Measurements from ENCODE around the gene TMEM183A. TPM values are rescaled to one million over a fixed set of nuclear protein-coding genes. Genes with fewer than 3 reads are reported as not detected.
A peak's percentile ranks its signal among the peaks of the same experiment; 100 is the strongest.
"Not testable (repeated sequence)": the region's sequence is repeated elsewhere in the genome, so short reads cannot be mapped to it uniquely, and the experiment has no call there.

Gene TMEM183A
- total RNA-seq, 1 experiment from 2014 or later, result 64.7 TPM

DNA sequence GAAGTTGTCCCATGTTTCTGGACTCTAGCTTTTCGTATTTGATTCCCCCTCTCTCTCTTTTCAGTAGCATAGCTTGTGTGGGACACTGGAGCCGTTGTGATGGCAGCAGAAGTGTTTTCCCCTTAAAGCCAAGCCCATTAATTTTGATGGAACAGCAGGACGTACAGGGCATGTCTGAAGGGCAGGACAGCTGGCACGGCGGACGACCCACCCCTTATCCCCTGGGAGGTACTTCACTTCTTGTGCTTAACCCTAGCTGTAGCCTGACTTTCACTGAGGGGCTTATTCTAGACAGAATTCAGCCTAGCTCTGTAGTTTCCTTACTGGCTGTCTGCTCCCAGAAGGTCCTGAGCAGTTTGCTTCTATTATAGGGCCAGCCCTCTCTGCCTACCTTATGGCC lies 10.5 kb downstream of the TMEM183A start:
- RAD21 ChIA-PET (ENCODE audit: low non-redundant PET in 1 of 2, low total read pairs in 2 of 2, uncharacterized antibody in 2 of 2, unreplicated experiment in 2 of 2), result no interaction called here
- intact Hi-C loops (cut with micrococcal nuclease), result no loop called here
- DNase-seq (ENCODE audit: low read depth, low spot score), result no peak

DNA sequence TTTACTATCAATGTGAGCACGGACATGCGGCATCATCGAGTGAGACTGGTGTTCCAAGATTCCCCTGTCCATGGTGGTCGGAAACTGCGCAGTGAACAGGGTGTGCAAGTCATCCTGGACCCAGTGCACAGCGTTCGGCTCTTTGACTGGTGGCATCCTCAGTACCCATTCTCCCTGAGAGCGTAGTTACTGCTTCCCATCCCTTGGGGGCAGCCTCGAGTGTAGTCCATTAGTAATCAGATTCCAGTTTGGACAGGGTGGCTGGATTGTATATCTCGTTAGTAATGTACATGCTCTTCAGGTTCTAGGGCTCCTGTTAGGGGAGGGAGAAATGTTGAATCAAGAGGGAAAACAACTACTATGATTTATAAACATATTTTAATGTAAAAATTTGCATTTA lies 15.7 kb downstream of the TMEM183A start:
- intact Hi-C loops (cut with micrococcal nuclease); H3K79me2 ChIP-seq (ENCODE audit: insufficient read depth, low read length); DNase-seq (ENCODE audit: low read depth, low spot score); H3K4me3 ChIP-seq (replicated peaks in 1 of 2; ENCODE audit: low read depth in 1 of 2, low read length in 2 of 2); POLR2A ChIA-PET; H4K20me1 ChIP-seq (ENCODE audit: insufficient read depth); H3K9ac ChIP-seq (ENCODE audit: low read length); RAD21 ChIA-PET (ENCODE audit: low non-redundant PET in 1 of 2, low total read pairs in 2 of 2, uncharacterized antibody in 2 of 2, unreplicated experiment in 2 of 2); BruUV-seq (replicated peaks); H3K27me3 ChIP-seq (ENCODE audit: insufficient read depth, low read length); H2AFZ ChIP-seq (ENCODE audit: low read depth, low read length, poor library complexity, severe bottlenecking); H3K27ac ChIP-seq (ENCODE audit: low read depth, low read length); H3K4me2 ChIP-seq (ENCODE audit: low read length); H3K9me3 ChIP-seq (ENCODE audit: control insufficient read depth in 1 of 2, insufficient read depth in 1 of 2, low read depth in 1 of 2, low read length in 2 of 2); H3K9me2 ChIP-seq (ENCODE audit: insufficient read depth): not testable (repeated sequence)
- peaks cover 45 to 47% of the 10 kb centered on the region in 2 experiments for H3K36me3 ChIP-seq (ENCODE audit: control insufficient read depth in 1 of 2, insufficient read depth in 2 of 2, low read length in 2 of 2)
- ATAC-seq, result peak; percentile 80
- H3K4me1 ChIP-seq (ENCODE audit: control insufficient read depth in 1 of 2, insufficient read depth in 2 of 2, low read length in 2 of 2), result peaks cover 4 to 15% of the 10 kb centered on the region in 2 experiments; a peak in 2 of 4 replicates
- CTCF ChIA-PET, result interaction anchor here (0.7 to 1.5 kb wide), 3 partner anchors 62 to 248 kb away, joined by 4 to 5 read pairs (median 5); no protein-coding TSS in a partner anchor

More for the DNA sequence above, 10.5 kb downstream of the TMEM183A start:
- no peaks in the 10 kb centered on the region for H3K27me3 ChIP-seq (ENCODE audit: insufficient read depth, low read length)
- no peak overlapping the region for H2AFZ ChIP-seq (ENCODE audit: low read depth, low read length, poor library complexity, severe bottlenecking)
- no peak for ATAC-seq
- ChIA-PET CTCF (no interaction called here), POLR2A (no interaction called here)
- no peaks in the 10 kb centered on the region for H4K20me1 ChIP-seq (ENCODE audit: insufficient read depth)
- no peaks in the 10 kb centered on the region for H3K4me1 ChIP-seq (ENCODE audit: control insufficient read depth in 1 of 2, insufficient read depth in 2 of 2, low read length in 2 of 2)
- H3K9me2 ChIP-seq (ENCODE audit: insufficient read depth), result no peaks in the 10 kb centered on the region
- TF ChIP-seq EZH2phosphoT487 (IDR thresholded peaks at IDR 0.05; ENCODE audit: borderline replicate concordance), result no peak
- TF ChIP-seq SRF (IDR thresholded peaks at IDR 0.05; ENCODE audit: low read depth), result no peak
- no peak overlapping the region for H3K9ac ChIP-seq (ENCODE audit: low read length)
- H3K27ac ChIP-seq (ENCODE audit: low read depth, low read length), result no peak overlapping the region
- no peak overlapping the region for H3K4me2 ChIP-seq (ENCODE audit: low read length)
- H3K4me3 ChIP-seq (replicated peaks in 1 of 2; ENCODE audit: low read depth in 1 of 2, low read length in 2 of 2), result no peak overlapping the region
- peaks cover 67 to 71% of the 10 kb centered on the region in 2 experiments for H3K36me3 ChIP-seq (ENCODE audit: control insufficient read depth in 1 of 2, insufficient read depth in 2 of 2, low read length in 2 of 2)
- no peaks in the 10 kb centered on the region for H3K9me3 ChIP-seq (ENCODE audit: control insufficient read depth in 1 of 2, insufficient read depth in 1 of 2, low read depth in 1 of 2, low read length in 2 of 2)
- peaks cover 44% of the 10 kb centered on the region for H3K79me2 ChIP-seq (ENCODE audit: insufficient read depth, low read length)
- BruUV-seq (replicated peaks), result no TSS peak

DNA sequence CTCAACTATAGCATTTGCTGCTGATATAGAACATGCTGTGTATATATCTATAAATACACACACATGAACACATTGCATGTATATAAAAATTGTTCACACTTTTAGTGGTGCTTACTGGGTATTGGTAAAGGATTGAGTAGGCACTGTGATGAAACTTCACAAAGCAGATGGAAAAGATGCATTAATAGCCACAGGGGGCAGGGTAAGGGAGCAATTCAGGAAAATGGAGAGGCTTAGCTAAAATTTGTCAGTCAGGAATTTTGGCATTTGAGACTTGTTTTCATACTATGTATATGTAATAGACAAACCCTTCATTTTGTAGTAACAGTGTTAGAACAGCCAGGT lies 18.5 kb downstream of the TMEM183A start:
- Histone ChIP-seq H3K36me3 (ENCODE audit: control insufficient read depth in 1 of 2, insufficient read depth in 2 of 2, low read length in 2 of 2) (peaks cover 26 to 28% of the 10 kb centered on the region in 2 experiments; a peak in 3 of 4 replicates), H4K20me1 (ENCODE audit: insufficient read depth) (no peaks in the 10 kb centered on the region), H3K9me2 (ENCODE audit: insufficient read depth) (no peaks in the 10 kb centered on the region), H3K4me2 (ENCODE audit: low read length) (no peak overlapping the region), H3K9me3 (ENCODE audit: control insufficient read depth in 1 of 2, insufficient read depth in 1 of 2, low read depth in 1 of 2, low read length in 2 of 2) (no peaks in the 10 kb centered on the region), H3K4me1 (ENCODE audit: control insufficient read depth in 1 of 2, insufficient read depth in 2 of 2, low read length in 2 of 2) (peaks cover 4 to 15% of the 10 kb centered on the region in 2 experiments; a peak in 2 of 4 replicates), H3K27ac (ENCODE audit: low read depth, low read length) (0 out of 2 replicates have a peak overlapping the region, but pooled peaks have one; percentile 7), H3K9ac (ENCODE audit: low read length) (no peak overlapping the region), H3K4me3 (replicated peaks in 1 of 2; ENCODE audit: low read depth in 1 of 2, low read length in 2 of 2) (no peak overlapping the region), H3K79me2 (ENCODE audit: insufficient read depth, low read length) (no peaks in the 10 kb centered on the region), H2AFZ (ENCODE audit: low read depth, low read length, poor library complexity, severe bottlenecking) (peak overlapping the region; percentile 80), H3K27me3 (ENCODE audit: insufficient read depth, low read length) (no peaks in the 10 kb centered on the region)
- DNase-seq (ENCODE audit: low read depth, low spot score) (no peak), ATAC-seq (no peak)
- ChIA-PET POLR2A (interaction anchor here (1.8 kb wide), 1 partner anchor 19 kb away, joined by 7 read pairs; the partner anchor contains the start of gene TMEM183A), CTCF (interaction anchor here (1.0 to 5.8 kb wide), 4 partner anchors 14 to 317 kb away, joined by 3 to 51 read pairs (median 6); no protein-coding TSS in a partner anchor), RAD21 (ENCODE audit: low non-redundant PET in 1 of 2, low total read pairs in 2 of 2, uncharacterized antibody in 2 of 2, unreplicated experiment in 2 of 2) (no interaction called here)
- intact Hi-C loops (cut with micrococcal nuclease), result no loop called here
- no TSS peak for BruUV-seq (replicated peaks)
- TF ChIP-seq ELF1 (IDR thresholded peaks at IDR 0.05; ENCODE audit: borderline replicate concordance, low read depth) (no peak), SRF (IDR thresholded peaks at IDR 0.05; ENCODE audit: low read depth) (no peak), CBX3 (IDR thresholded peaks at IDR 0.05; ENCODE audit: low read depth) (no peak), POLR2A (IDR thresholded peaks at IDR 0.05; ENCODE audit: borderline replicate concordance, extremely low read depth, insufficient read depth, insufficient read length) (no peak), SIN3A (IDR thresholded peaks at IDR 0.05; ENCODE audit: low read depth) (no peak), ZFX (IDR thresholded peaks at IDR 0.05) (no peak), SP1 (IDR thresholded peaks at IDR 0.05; ENCODE audit: low read depth) (no peak), JUND (IDR thresholded peaks at IDR 0.05) (no peak), YY1 (IDR thresholded peaks at IDR 0.05; ENCODE audit: extremely low read depth, insufficient replicate concordance, low read depth, low read length) (no peak), RAD21 (IDR thresholded peaks at IDR 0.05; ENCODE audit: low read depth) (no peak), EZH2 (IDR thresholded peaks at IDR 0.05) (no peak)
- TF ChIP-seq, protein P1, sequence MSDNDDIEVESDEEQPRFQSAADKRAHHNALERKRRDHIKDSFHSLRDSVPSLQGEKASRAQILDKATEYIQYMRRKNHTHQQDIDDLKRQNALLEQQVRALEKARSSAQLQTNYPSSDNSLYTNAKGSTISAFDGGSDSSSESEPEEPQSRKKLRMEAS (IDR thresholded peaks at IDR 0.05), result no peak
- TF ChIP-seq, protein P2, sequence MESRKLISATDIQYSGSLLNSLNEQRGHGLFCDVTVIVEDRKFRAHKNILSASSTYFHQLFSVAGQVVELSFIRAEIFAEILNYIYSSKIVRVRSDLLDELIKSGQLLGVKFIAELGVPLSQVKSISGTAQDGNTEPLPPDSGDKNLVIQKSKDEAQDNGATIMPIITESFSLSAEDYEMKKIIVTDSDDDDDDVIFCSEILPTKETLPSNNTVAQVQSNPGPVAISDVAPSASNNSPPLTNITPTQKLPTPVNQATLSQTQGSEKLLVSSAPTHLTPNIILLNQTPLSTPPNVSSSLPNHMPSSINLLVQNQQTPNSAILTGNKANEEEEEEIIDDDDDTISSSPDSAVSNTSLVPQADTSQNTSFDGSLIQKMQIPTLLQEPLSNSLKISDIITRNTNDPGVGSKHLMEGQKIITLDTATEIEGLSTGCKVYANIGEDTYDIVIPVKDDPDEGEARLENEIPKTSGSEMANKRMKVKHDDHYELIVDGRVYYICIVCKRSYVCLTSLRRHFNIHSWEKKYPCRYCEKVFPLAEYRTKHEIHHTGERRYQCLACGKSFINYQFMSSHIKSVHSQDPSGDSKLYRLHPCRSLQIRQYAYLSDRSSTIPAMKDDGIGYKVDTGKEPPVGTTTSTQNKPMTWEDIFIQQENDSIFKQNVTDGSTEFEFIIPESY (IDR thresholded peaks at IDR 0.05; ENCODE audit: extremely low read depth, insufficient replicate concordance, low read length), result no peak
